K562 (cell line): ENCODE measurements around the gene VWA1. TPM values are rescaled to one million over a fixed set of nuclear protein-coding genes. Genes with fewer than 3 reads are reported as not detected.
A peak's percentile ranks its signal among the peaks of the same experiment; 100 is the strongest.
"Not testable (repeated sequence)": the region's sequence is repeated elsewhere in the genome, so short reads cannot be mapped to it uniquely, and the experiment has no call there.

Source experiments
- ATAC-seq: fragments of 200-7000 bp; cut with Tn5 transposase; 3 replicates; pipeline ENCODE4 v1.9.1; 2020; ENCODE audit warnings: moderate library complexity
- BruUV-seq: library from RNA; stranded (reverse); fragments of 400-500 nt; replicated peaks from 2 replicates; lab custom pipeline; 2021; lab: Mats Ljungman, UMichigan
- CTCF ChIA-PET: fragments of 300-600 bp; formaldehyde crosslinking; extraction: SDS; loops from one replicate; lab custom pipeline; 2021; ENCODE audit warnings: low intra/inter-chr PET ratio; lab: Yijun Ruan, JAX
- POLR2A ChIA-PET: fragments of 300-600, 350-650 bp; sonication (Branson Sonifier 250); formaldehyde crosslinking; extraction: SDS; loops from one replicate; lab custom pipeline; 2021; ENCODE audit warnings: antibody characterized with exemption, inconsistent platforms; lab: Yijun Ruan, JAX
- DNase-seq, 4 experiments: peaks; one replicate each; pipeline versions ENCODE4 v3.0.0 to v3.0.0-alpha.2; 2011 to 2018; ENCODE audit warnings: low spot score in 3 of 4, mixed read lengths in 3 of 4; ENCODE audit errors: extremely low read depth in 1 of 4
- FAIRE-seq: peaks from 2 replicates; lab custom pipeline; 2011; peaks lifted over from hg19 to GRCh38; lab: Jason Lieb, UNC
- H2AFZ ChIP-seq: 2 replicates; pipeline ENCODE4 v1.6.0; 2011; ENCODE audit warnings: low read depth, low read length, control low read depth, inconsistent platforms
- H3K27ac ChIP-seq: fragments of 200-600 bp; 3 replicates; pipeline ENCODE4 v1.8.0; 2011; ENCODE audit warnings: low read depth, mild to moderate bottlenecking, control low read depth, inconsistent platforms, low read length, moderate library complexity, mixed read lengths; ENCODE audit errors: extremely low read depth
- H3K27me3 ChIP-seq, 2 experiments: fragments of 300-600 bp in 1 of 2; 2 replicates in 1 of 2; 3 replicates in 1 of 2; pipeline versions ENCODE4 v1.6.0 to v1.8.0; 2011; ENCODE audit warnings: inconsistent platforms in 2 of 2, low read length in 2 of 2, mild to moderate bottlenecking in 1 of 2, mixed read lengths in 1 of 2, moderate library complexity in 1 of 2; ENCODE audit not compliant: control insufficient read depth in 2 of 2, insufficient read depth in 2 of 2
- H3K36me3 ChIP-seq: fragments of 300-600 bp; 3 replicates; pipeline ENCODE4 v1.8.0; 2011; ENCODE audit warnings: mild to moderate bottlenecking, low read length, inconsistent platforms; ENCODE audit not compliant: control insufficient read depth, insufficient read depth
- H3K4me1 ChIP-seq, 2 experiments: fragments of 200-600 bp in 1 of 2; replicated peaks in 1 of 2; 2 replicates in 1 of 2; 3 replicates in 1 of 2; pipeline versions ENCODE4 v1.5.1 to v1.8.0; 2011; ENCODE audit warnings: inconsistent platforms in 2 of 2, low read length in 2 of 2, mild to moderate bottlenecking in 1 of 2, mixed read lengths in 1 of 2, moderate library complexity in 1 of 2; ENCODE audit not compliant: control insufficient read depth in 2 of 2, insufficient read depth in 2 of 2
- H3K4me2 ChIP-seq: 2 replicates; pipeline ENCODE4 v1.6.1; 2011; ENCODE audit warnings: low read length, control low read depth, inconsistent platforms, mixed read lengths; ENCODE audit not compliant: insufficient read depth
- H3K4me3 ChIP-seq: fragments of 200-600 bp; sonication (generic), shearing (Covaris generic); 2 replicates; pipeline ENCODE4 v1.5.1; 2016; ENCODE audit warnings: control low read depth, inconsistent platforms
- H3K79me2 ChIP-seq: fragments of 200-600 bp; 3 replicates; pipeline ENCODE4 v1.8.0; 2011; ENCODE audit warnings: low read length, inconsistent platforms; ENCODE audit not compliant: control insufficient read depth, insufficient read depth
- H3K9ac ChIP-seq, 2 experiments: 2 replicates each; pipeline versions ENCODE4 v1.6.0 to v1.6.1; 2011; ENCODE audit warnings: low read depth in 2 of 2, low read length in 2 of 2, control low read depth in 1 of 2, inconsistent platforms in 1 of 2, mild to moderate bottlenecking in 1 of 2, mixed read lengths in 1 of 2; ENCODE audit not compliant: insufficient read depth in 1 of 2
- H3K9me1 ChIP-seq: one replicate; pipeline ENCODE4 v1.6.0; 2011; ENCODE audit warnings: inconsistent platforms, mild to moderate bottlenecking, low read length, moderate library complexity; ENCODE audit not compliant: control insufficient read depth, insufficient read depth
- H3K9me3 ChIP-seq: replicated peaks from 2 replicates; pipeline ENCODE4 v1.5.1; 2011; ENCODE audit warnings: low read depth, low read length, inconsistent platforms; ENCODE audit not compliant: control insufficient read depth, insufficient read depth
- H4K20me1 ChIP-seq: replicated peaks from 2 replicates; pipeline ENCODE4 v1.6.1; 2011; ENCODE audit warnings: low read length, inconsistent platforms, mixed read lengths; ENCODE audit not compliant: control insufficient read depth, insufficient read depth
- ASH1L ChIP-seq: fragments of 450-650 bp; IDR thresholded peaks from 2 replicates; pipeline ENCODE4 v1.6.1; 2018; ENCODE audit warnings: borderline replicate concordance, mild to moderate bottlenecking, low read depth; ENCODE audit not compliant: partially characterized antibody
- CTCF ChIP-seq, 3 experiments: IDR thresholded peaks in 2 of 3; conservative IDR thresholded peaks in 1 of 3; 2 replicates each; pipeline ENCODE4 v1.5.1; 2011 to 2012; ENCODE audit warnings: low read length in 3 of 3, mild to moderate bottlenecking in 3 of 3, control low read depth in 2 of 3, improper control_type of control experiment in 1 of 3, inconsistent platforms in 1 of 3, low read depth in 1 of 3, mixed read lengths in 1 of 3, moderate library complexity in 1 of 3; ENCODE audit not compliant: insufficient read depth in 2 of 3
- DACH1 ChIP-seq: fragments of 450-650 bp; IDR thresholded peaks from 2 replicates; pipeline ENCODE4 v1.6.1; 2018; ENCODE audit not compliant: partially characterized antibody
- KLF10 ChIP-seq: fragments of 250-450 bp; sonication (Bioruptor Pico); IDR thresholded peaks from 2 replicates; pipeline ENCODE4 v1.6.1; 2021; ENCODE audit warnings: matching md5 sums
- LARP7 ChIP-seq: fragments of 450-650 bp; IDR thresholded peaks from 2 replicates; pipeline ENCODE4 v1.6.1; 2016
- MAFF ChIP-seq: IDR thresholded peaks from 2 replicates; pipeline ENCODE4 v1.6.1; 2012; ENCODE audit warnings: low read length, improper control_type of control experiment
- MBD2 ChIP-seq: sonication (generic); IDR thresholded peaks from 2 replicates; pipeline ENCODE4 v1.6.1; 2016; ENCODE audit warnings: low read depth, borderline replicate concordance
- SOX6 ChIP-seq: fragments of 450-650 bp; IDR thresholded peaks from 2 replicates; pipeline ENCODE4 v1.6.1; 2014; ENCODE audit warnings: mild to moderate bottlenecking
- ZFP30 ChIP-seq: fragments of 250-450 bp; sonication (Bioruptor Pico); IDR thresholded peaks from 2 replicates; pipeline ENCODE4 v1.8.0; 2022; ENCODE audit warnings: moderate library complexity, mild to moderate bottlenecking, inconsistent platforms, borderline replicate concordance
- ZNF354B ChIP-seq: fragments of 250-450 bp; sonication (Bioruptor Pico); IDR thresholded peaks from 2 replicates; pipeline ENCODE4 v1.4.0; 2020
- WGBS: fragments of 100-300 bp; shearing (Covaris generic); methylation state at CpG from one replicate; pipeline ENCODE4 v1.1.6; 2016; ENCODE audit warnings: low coverage, mixed read lengths; ENCODE audit not compliant: insufficient coverage; ENCODE audit errors: missing lambda C conversion rate; 5-methylcytosine and 5-hydroxymethylcytosine counted together
- in situ Hi-C: fragments of 300-500 bp; cut with MboI; formaldehyde crosslinking; loops from 4 replicates; pipeline ENCODE4 v1.15.0; 2018; ENCODE audit warnings: inconsistent platforms, mixed read lengths
- intact Hi-C: fragments of 100-400 bp; cut with micrococcal nuclease; formaldehyde crosslinking; loops from 2 replicates; pipeline ENCODE4 v1.14.2; 2022
- polyA plus RNA-seq, 8 experiments: library from polyadenylated mRNA; depleted of rRNA in 4 of 8; stranded (reverse) in 5 of 8; unstranded in 3 of 8; fragments of >200 nt; fragmentation: Nextera tagmentation in 2 of 8; fragmentation: Illumina TruSeq in 1 of 8; extraction: Ambion mirVana in 2 of 8; extraction: Trizol in 1 of 8; gene quantifications; 2 replicates each; pipeline versions ENCODE4 v1.2.1 to v1.2.3, GENCODE V29; 2011 to 2014; ENCODE audit warnings: inconsistent platforms in 1 of 8, missing spikeins in 1 of 8
- total RNA-seq, 7 experiments: library from RNA; depleted of rRNA in 6 of 7; stranded (reverse); fragments of >200 nt in 6 of 7; fragmentation: Illumina TruSeq in 2 of 7; extraction: Trizol in 2 of 7; gene quantifications; 2 replicates each; pipeline versions ENCODE4 v1.2.1 to v1.2.3, GENCODE V29; 2011 to 2021; ENCODE audit warnings: low replicate concordance in 1 of 7
- TF ChIP-seq, protein P1 (sequence below): sonication (generic); formaldehyde crosslinking; IDR thresholded peaks from 2 replicates; pipeline ENCODE4 v1.8.0; 2022; ENCODE audit warnings: mild to moderate bottlenecking, missing genetic modification reagents, borderline replicate concordance

The VWA1 gene
- total and polyA plus RNA-seq, 9 of the 15 experiments (the other 6 are each of a cell fraction or from before 2014, with no cell fraction given) = 0.01 to 6.4 (median 0.85) TPM

DNA sequence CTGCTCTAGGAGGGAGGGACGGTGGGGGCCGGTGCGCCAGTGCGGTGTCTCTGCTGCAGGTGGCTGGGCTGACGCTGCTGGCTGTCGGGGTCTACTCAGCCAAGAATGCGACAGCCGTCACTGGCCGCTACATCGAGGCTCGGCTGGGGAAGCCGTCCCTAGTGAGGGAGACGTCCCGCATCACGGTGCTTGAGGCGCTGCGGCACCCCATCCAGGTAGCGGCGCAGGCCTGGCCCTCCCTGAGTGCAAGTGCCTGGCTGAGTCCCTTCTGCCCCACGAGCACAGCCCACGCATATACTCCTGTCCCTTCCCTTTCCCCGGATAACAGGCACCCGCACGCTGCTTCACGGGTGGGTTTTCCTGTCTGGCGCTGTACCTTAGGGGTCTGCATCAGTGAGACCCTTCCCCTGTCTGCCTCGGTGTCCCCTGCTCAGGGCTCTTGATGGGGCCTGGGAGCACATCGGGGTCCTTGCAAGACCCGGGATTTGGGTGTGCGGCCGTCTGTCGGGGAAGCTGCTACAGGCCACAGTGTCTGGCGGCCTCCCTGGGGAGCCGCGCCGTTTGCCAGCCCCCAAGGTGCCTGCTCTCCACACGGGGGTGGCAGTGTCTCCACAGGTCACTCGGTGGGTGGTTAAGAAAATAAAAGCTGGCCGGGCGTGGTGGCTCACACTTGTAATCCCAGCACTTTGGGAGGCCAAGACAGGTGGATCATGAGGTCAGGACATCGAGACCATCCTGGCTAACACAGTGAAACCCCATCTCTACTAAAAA, 19.0 kb downstream of the VWA1 start:
- H3K79me2 ChIP-seq, DNase-seq, BruUV-seq, H3K9ac ChIP-seq, H3K36me3 ChIP-seq, H2AFZ ChIP-seq, H3K27me3 ChIP-seq, H3K27ac ChIP-seq, H3K4me3 ChIP-seq, H3K4me2 ChIP-seq, intact Hi-C loops, FAIRE-seq, H3K9me3 ChIP-seq, H3K9me1 ChIP-seq, in situ Hi-C loops, CTCF ChIA-PET, H4K20me1 ChIP-seq: not testable (repeated sequence)
- POLR2A ChIA-PET = interaction anchor here (1.0 kb wide), 1 partner anchor 14 kb away, joined by 3 read pairs; no protein-coding TSS in a partner anchor
- peaks cover 0 to 36% of the 10 kb centered on the region in 2 experiments; a peak in 2 of 5 replicates for H3K4me1 ChIP-seq
- ATAC-seq = peak; percentile 14; the same call in 1 of the 3 replicates
- 53% methylated on average over 32 of the region's 41 CpGs for WGBS

- DNase-seq (no peak), FAIRE-seq (no peak), ATAC-seq (no peak; the same call in 1 of the 3 replicates)
- Histone ChIP-seq H2AFZ (peak overlapping the region; percentile 26; the same call in 1 of the 2 replicates), H3K27me3 (peaks cover 0 to 6% of the 10 kb centered on the region in 2 experiments; a peak in 1 of 5 replicates), H3K79me2 (no peaks in the 10 kb centered on the region), H3K9me3 (no peaks in the 10 kb centered on the region), H3K27ac (no peak overlapping the region), H3K4me1 (peaks cover 0 to 41% of the 10 kb centered on the region in 2 experiments; a peak in 2 of 5 replicates), H3K4me2 (no peak overlapping the region), H3K36me3 (no peaks in the 10 kb centered on the region), H4K20me1 (no peaks in the 10 kb centered on the region), H3K9me1 (no peaks in the 10 kb centered on the region), H3K4me3 (no peak overlapping the region), H3K9ac (no peak overlapping the region; a peak in 1 of 4 replicates)
- intact Hi-C loops = no loop called here
- CTCF ChIA-PET = no interaction called here
- no TSS peak for BruUV-seq
- in situ Hi-C loops = no loop called here
- POLR2A ChIA-PET = interaction anchor here (0.6 to 1.0 kb wide), 2 partner anchors 15 to 384 kb away, joined by 3 read pairs; no protein-coding TSS in a partner anchor
- WGBS = 27% methylated on average over 24 of the region's 30 CpGs
- TF ChIP-seq DACH1 = no peak
- no peak for TF ChIP-seq ZNF354B
- no peak for TF ChIP-seq ASH1L
- TF ChIP-seq KLF10 (CRISPR knock-in tag) = no peak
- TF ChIP-seq CTCF (IDR thresholded peaks at IDR 0.05 in 2 of 3, conservative IDR thresholded peaks at IDR 0.05 in 1 of 3; ENCODE audit: insufficient read depth in 2 of 3, low read depth in 1 of 3, low read length in 3 of 3) = no peak
- TF ChIP-seq SOX6 = no peak
- no peak for TF ChIP-seq MBD2
- TF ChIP-seq MAFF = no peak
- TF ChIP-seq, protein P1, sequence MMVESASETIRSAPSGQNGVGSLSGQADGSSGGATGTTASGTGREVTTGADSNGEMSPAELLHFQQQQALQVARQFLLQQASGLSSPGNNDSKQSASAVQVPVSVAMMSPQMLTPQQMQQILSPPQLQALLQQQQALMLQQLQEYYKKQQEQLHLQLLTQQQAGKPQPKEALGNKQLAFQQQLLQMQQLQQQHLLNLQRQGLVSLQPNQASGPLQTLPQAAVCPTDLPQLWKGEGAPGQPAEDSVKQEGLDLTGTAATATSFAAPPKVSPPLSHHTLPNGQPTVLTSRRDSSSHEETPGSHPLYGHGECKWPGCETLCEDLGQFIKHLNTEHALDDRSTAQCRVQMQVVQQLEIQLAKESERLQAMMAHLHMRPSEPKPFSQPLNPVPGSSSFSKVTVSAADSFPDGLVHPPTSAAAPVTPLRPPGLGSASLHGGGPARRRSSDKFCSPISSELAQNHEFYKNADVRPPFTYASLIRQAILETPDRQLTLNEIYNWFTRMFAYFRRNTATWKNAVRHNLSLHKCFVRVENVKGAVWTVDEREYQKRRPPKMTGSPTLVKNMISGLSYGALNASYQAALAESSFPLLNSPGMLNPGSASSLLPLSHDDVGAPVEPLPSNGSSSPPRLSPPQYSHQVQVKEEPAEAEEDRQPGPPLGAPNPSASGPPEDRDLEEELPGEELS (CRISPR knock-in tag) = no peak
- TF ChIP-seq LARP7 = no peak
- TF ChIP-seq ZFP30 = no peak
Measured at GRCh38 chr1:1455366-1455884, 19.9 kb downstream of the VWA1 start.
